Measurements from ENCODE around the gene LRRC34. TPM values are rescaled to one million over a fixed set of nuclear protein-coding genes. Genes with fewer than 3 reads are reported as not detected.

Gene LRRC34
- total RNA-seq, 1 experiment from 2014 or later = not detected

DNA sequence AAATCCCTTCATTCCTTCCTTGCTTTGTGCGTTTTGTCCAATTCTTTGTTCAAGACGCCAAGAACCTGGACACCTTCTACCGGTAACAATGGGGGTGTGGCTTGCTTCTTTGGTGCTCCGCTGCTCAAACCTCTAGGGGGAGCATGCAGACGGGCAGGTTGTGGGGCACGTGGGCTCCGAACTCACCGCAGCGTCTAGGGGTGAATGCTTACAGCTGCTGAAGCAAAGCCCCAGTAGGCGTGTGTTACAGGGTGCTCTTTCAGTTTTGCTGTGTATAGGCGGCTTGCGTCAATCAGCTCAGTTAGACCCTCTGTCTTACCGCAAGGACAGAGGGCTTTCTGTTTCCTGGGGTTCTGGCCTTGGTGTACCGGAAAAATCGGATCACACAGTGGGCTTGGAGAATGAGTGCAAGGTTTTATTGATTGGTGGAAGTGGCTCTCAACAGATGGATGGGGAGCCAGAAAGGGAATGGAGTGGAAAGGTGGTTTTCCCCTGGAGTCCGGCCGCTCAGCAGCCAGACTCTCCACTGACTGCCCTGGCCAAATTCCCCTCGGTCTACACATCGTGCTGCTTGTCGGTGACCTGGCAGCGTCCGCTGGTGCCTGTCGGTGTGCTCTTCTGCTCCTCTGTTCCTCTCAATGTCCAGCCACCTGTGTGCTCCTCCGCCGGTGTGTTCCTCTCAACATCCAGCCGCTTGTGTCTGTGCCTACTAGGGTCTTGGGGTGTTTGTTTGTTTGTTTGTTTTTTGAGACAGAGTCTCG lies 1.2 kb upstream of the LRRC34 start:
- DNase-seq (ENCODE audit: low read depth) = no peak

- no peak for DNase-seq (ENCODE audit: low read depth)
Observed at GRCh38 chr3:169813278-169813677, 574 bp upstream of the LRRC34 start.

- DNase-seq (ENCODE audit: low read depth) = no peak
Observed at GRCh38 chr3:169811631-169812331, 923 bp downstream of the LRRC34 start.

GRCh38 chr3:169809230-169809795 lies 3.4 kb downstream of the LRRC34 start:
- no peak for DNase-seq (ENCODE audit: low read depth)

DNA sequence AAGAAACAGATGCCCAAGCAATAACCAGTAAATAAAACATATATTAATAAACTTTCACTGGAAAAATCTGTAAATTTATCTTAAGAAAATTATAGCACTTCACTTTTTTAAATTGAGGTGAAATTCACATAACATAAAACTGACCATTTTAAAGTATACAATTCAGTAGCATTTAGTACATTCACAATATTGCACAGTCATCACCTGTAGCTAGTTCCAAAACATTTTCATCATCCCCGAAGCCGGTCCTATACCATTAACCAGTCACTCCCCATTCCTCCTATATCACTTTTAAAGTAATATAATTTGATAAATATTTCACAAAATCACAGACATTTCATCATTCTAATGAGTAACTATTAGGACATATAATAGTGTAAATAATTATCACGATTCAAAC lies 8.0 kb downstream of the LRRC34 start:
- DNase-seq (ENCODE audit: low read depth) = no peak

DNA sequence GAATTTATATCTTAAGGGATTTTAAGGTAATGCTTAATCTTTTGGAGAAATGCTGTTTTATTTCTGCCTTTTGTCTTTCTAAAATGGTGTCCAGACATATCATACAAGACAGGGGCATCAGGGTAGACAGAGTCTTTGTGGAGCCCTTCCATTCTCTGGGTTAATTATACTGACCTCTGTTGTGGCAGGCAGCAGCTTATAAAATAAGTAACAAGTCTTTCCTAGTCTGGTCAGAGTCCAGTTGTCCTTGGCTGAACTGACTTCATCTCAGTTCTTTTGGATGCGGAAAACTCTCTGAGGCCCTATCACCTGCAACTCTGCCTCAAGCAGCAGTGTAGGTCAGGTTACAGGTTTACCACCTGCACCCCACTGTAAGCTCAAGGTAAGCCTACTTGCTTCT lies 20.3 kb downstream of the LRRC34 start:
- no peak for DNase-seq (ENCODE audit: low read depth)

DNA sequence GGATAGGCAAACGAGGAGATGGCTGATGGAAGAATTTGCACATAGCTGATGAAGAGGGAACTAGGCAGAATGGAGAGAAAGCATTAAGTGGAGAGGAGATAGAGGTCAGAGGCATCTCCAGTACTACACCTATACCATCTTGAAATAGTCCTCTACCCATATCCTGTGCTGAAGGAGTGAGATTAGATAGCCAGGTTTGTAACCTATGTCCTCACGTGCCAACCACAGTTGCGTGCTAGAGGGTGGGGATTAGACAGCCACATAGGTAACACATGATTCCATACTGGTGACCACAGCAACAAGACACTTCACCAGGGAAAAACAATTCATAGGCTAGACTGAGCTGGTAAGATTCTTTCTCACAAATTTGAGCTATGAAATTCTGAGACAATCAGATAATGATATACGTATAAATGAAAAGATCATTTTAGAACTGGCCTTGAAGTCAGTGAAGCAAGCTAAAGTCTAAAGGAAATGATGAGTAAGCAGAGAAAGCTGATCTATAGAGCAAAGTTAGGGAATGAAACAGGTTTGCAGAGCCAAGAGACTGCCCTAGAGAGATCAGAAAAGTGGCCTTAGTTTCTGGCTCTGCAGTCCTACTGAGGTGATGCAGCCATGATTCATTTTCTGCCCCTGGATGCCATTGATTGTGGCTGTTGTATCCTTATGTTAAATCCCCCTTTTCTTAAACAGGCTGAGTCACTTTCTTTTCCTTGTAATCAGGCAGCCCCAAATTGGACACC lies 21.8 kb downstream of the LRRC34 start:
- peak; percentile 77 for DNase-seq (ENCODE audit: low read depth)

- DNase-seq (ENCODE audit: low read depth) = no peak
Observed at GRCh38 chr3:169790219-169790618, 22.5 kb downstream of the LRRC34 start.

DNA sequence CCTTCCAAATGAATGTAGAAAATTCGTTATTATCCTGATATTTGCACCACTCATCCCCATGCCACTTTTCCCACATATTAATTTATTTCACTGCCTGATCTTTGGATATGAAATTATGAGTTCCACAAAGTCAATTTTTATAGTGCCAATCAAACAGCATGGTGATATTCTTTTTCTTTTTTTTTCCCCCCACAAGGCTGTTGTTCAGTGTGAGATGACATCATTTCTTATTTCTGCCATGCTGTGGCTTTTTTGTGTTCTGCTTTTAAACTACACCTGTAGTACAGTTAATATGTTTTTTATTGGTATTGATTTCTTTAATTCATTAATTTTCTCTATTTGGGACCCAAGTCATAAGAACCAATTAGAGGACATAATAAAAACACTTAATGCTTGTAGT lies 24.9 kb downstream of the LRRC34 start:
- no peak for DNase-seq (ENCODE audit: low read depth)

DNA sequence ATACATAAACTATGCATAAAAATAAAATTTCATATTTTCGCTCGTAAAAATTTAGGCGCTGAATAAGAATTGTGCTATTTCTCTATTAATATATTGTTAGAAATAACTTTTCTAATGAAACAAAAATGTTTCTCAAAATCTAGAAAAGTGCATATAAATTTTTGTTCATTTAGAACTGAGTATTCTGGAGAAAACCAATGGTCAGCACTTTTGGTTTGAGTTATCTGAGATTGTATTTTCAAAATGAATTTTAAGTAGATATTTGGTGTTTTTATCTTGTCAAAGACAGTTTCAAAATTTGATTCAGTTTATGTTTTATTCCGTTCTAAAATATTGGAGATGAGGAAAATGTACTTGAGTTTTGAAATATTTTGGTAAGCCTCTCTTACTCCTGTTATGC lies 25.6 kb downstream of the LRRC34 start:
- DNase-seq (ENCODE audit: low read depth) = no peak

DNA sequence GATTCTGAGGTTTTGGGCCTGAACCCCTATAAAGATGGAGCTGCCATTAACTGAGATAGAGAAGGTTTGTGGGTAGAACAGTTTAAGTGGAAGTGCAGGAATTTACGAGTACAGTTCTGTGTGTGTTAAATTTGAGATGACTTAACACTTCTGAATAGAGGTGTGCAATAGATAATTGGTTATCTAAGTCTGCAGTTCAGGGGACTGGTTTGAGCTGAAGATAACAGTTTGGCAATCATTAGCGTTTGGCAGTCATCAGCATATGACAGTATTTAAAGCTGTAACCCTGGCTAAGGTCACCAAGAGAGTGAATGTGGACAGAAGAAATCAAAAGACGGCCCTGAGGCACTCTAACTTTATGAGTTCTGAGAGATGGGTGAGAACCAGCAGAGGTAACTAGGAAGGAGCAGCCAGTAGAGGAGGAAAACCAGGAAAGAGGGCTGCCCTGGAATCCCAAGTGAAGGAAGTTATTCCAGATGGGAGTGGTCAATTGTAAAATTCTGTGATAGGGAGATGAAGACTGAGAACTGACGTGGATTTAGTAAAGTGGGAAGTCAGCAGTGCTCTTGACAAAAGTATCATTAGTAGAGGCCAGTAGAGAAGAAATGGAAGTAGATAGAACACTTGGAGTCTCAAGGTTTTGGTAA lies 31.4 kb downstream of the LRRC34 start:
- no peak for DNase-seq (ENCODE audit: low read depth)

DNA sequence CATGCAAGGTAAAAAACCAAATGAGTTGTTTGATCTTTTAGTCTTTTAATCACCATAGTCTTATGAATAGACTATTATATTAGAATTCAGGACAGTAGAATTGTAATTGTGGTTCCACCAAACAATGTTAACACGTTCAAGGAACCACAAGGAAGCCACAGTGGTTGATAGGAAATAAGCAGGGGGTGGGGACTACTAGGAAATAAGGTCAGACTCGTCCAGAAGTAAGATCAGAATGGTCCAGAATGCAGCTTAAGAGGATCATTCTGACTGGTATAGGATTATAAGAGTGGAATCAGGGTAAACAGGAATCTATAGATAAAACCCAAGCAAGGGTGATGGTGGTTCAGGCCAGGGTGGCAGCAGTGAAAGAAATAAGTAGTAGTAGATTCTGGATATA lies 32.0 kb downstream of the LRRC34 start:
- DNase-seq (ENCODE audit: low read depth) = no peak

DNA sequence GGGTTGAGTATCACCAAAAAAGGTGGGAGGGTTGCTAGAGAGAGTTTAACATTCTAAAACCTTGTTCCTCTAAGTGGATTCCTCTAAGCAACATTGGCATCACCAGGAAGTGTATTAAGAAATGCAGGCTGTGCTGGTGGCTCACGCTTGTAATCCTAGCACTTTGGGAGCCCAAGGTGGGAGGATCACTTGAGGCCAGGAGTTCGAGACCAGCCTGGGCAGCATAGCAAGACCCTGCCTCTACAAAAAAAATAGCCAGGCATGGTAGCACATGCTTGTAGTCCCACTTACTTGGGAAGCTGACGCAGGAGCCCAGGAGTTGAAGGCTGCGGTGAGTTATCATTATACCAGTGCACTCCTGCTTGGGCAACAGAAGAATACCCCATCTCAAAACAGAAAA lies 34.9 kb downstream of the LRRC34 start:
- no peak for DNase-seq (ENCODE audit: low read depth)

DNA sequence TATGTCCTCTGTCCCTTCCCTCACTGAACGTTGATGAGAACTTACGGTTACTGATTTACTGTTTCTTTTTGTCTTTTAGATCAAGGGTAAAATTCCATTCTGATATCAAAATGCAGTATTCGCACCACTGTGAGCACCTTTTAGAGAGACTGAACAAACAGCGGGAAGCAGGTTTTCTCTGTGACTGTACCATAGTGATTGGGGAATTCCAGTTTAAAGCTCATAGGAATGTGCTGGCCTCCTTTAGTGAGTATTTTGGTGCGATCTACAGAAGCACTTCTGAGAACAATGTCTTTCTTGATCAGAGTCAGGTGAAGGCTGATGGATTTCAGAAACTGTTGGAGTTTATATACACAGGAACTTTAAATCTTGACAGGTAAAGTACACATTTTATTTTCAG lies 38.5 kb downstream of the LRRC34 start:
- DNase-seq (ENCODE audit: low read depth) = no peak

DNA sequence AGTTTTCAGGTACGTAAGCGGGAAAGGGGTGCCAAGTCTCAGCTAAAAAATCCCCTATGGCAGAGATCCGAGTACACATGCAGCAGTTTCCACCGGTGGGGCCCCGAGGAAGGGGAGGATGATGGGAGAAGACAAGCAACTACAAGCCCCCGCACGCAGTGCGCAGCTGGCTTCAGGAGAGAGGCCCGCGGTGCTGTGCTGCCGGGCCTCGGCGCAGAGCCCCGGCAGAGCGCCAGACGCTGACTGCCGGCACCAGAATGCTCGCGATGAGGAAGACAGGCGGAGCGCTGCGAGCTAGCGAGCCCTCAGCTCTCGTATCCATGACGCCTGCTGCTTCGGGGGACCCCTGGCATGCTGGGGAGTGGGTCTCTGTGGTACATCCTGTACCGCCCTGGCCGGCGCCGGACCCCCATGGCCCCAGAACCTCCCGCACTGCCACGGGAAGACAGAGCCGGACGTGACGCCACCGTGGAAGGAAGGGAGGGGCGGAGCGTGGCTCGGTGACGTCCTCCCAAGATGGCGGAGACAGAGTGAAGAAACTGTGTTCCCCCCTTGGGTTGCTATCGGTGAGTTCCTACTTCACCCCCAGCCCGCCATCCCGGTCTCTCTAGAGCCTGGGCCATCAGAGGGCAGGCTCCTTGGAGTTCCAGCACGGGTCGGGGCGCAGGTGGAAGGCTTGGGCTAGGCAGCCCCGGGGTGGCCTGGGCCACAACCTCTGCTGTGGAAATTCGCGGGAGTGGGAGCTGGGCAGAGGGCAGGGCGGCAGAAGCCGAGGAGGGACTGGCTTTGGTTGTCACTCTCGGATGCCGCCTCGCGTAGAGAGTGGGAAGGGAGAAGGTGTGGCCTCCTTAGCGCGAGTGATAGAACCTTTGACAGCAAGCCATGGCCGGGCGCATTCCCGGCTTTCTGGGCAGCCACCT lies 39.5 kb downstream of the LRRC34 start, which contains the start of gene MYNN:
Gene MYNN, plus strand, starts transcription at position 500 of the 920 bp plus-strand sequence. CDS start 900 bp downstream, outside the sequence.
- DNase-seq (ENCODE audit: low read depth) = peak; percentile 91

- peak; percentile 82 for DNase-seq (ENCODE audit: low read depth)
Observed at GRCh38 chr3:169772305-169772896, 40.3 kb downstream of the LRRC34 start.

DNA sequence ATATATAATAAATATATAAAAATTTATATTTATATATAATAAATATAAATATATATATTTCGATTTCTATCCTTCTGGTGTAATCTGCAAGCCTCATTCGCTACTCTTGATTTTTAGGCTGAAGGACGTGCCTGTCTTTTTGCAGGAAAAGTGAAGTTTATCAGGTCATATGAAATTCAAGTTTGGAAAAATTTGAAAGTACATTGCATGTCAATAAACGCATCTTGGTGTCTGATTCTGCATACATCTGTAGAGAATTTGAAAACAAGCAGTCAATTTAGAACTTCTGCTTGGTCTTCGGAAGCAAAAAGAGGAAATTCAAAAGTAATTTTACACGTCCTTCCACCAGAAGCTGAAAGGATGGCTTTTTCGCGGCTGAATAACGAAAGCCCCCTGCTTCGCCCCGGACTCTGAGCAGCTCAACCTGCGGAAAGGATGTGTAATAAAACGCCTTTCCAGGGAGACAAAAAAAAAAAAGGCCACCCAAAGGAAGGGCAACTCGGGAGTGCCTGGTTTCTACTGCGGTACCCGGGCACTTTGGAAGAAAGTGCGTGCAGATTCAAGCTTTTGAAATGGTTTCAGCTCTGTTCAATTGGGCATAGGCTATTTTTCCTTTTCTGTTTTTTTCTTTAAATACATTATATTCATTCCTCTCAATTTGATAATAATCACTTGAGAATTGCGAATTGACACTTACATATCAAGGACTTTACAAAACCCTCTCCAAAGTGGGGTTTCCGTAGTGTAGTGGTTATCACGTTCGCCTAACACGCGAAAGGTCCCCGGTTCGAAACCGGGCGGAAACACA lies 41.0 kb downstream of the LRRC34 start:
- DNase-seq (ENCODE audit: low read depth) = peak; percentile 90

GRCh38 chr3:169769287-169770181 lies 43.2 kb downstream of the LRRC34 start, which contains the start of gene ACTRT3:
TSS of gene ACTRT3 (minus strand) at chr3:169769561. CDS start at chr3:169769520, 41 bp downstream.
- DNase-seq (ENCODE audit: low read depth) = no peak
